HG03575 (cell line): ENCODE measurements around the gene NSMCE1.
"Not testable (repeated sequence)": the region's sequence is repeated elsewhere in the genome, so short reads cannot be mapped to it uniquely, and the experiment has no call there.

Source experiments
- ATAC-seq: cut with Tn5 transposase; IDR thresholded peaks from one replicate; pipeline ENCODE4 v1.9.1; 2021; ENCODE audit not compliant: unreplicated experiment, insufficient number of reproducible peaks, low FRiP score; ENCODE audit errors: extremely low read depth

Gene NSMCE1

DNA sequence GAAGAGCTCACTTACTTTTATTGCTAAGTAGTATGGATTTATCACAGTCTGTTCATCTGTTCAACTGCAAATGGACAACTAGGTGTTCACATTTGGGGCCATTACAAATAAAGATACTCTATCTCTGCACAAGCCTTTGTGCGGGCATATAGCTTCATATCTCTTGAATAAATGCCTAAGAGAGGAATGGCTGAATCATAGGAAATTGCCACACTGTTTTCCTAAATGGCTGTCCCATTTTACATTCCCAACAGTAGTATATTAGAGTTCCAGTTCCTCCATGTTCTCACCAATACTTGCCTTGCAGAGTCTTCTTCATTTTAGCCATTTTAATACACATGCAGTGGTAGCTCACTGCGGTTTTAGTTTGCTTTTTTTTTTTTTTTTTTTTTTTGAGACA, 20.5 kb downstream of the NSMCE1 start:
- ATAC-seq, result no peak

GRCh38 chr16:27247076-27247475, 21.5 kb downstream of the NSMCE1 start:
- not testable (repeated sequence) for ATAC-seq

DNA sequence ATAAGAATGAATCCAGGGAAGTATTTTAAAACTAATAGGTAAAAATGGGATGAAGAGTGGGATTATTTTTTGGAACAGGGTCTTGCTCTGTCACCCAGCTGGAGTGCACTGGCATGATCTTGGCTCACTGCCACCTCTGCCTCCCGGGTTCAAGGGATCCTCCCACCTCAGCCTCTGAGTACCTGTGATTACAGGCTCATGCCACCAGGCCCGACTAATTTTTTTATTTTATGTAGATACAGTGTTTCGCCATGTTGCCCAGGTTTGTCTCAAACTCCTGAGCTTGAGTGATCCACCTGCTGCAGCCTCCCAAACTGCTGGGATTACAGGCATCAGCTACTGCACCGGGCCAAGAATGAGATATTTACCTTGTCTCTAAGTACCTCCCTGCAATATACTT, 22.1 kb downstream of the NSMCE1 start:
- ATAC-seq, result no peak

DNA sequence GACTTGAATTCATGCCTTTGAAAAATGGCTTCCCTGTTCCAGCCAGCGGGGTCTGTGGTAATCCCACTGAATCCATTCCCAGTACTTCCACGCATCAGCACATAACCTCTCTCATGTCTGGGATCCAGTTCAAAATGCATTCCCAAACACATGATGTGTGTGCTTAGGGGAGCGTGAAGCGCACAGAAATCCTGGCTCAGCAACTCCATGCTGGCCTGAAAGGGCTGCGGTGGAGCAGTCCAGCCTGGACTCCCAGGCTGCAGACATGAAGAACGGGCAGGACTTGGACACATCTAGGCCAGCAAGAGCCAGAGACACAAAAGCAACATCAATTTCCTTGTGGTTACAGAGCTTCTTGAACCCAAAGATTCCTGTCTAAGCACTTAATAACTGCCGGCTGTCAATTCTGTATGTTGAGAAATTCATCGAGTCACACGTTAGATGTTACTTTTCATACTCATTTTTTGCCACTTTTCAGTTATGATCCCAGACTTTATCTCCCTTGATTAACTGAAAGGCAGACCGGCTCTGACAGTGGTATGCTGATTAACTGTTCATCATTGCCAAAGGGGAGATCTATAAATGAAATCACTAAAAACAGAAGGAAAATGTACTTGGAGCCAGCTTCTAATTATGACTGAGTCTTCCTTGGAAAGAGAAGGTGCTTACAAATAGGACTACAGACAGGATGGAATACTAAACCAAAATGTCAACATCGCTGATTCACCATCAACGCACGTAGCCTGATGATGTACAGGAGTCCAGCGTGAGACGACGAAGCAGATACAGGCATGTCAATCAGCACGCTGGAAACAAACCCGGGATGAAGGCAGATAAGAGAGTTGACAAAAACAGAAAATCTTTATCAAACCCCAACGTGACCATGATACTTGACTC, 23.0 kb downstream of the NSMCE1 start:
- no peak for ATAC-seq

DNA sequence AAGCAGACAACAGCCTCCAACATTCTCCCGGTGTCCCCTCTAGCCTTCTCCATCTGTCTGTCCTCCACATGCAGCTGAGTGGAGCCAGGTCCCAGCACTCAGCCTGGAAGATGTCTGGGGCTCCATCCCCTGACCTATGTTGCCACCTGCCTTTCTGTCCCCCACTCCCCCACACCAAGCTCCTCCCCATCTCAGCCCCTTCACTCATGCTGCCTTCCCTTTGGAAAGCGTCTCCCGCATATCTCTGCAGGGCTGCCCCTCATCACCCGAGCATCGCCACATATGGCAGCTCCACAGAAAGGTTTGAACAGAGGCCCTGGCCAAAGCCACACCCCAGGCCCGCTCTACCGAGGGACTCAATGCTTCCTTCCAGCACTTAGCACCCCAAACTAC, 24.2 kb downstream of the NSMCE1 start:
- ATAC-seq, result no peak

DNA sequence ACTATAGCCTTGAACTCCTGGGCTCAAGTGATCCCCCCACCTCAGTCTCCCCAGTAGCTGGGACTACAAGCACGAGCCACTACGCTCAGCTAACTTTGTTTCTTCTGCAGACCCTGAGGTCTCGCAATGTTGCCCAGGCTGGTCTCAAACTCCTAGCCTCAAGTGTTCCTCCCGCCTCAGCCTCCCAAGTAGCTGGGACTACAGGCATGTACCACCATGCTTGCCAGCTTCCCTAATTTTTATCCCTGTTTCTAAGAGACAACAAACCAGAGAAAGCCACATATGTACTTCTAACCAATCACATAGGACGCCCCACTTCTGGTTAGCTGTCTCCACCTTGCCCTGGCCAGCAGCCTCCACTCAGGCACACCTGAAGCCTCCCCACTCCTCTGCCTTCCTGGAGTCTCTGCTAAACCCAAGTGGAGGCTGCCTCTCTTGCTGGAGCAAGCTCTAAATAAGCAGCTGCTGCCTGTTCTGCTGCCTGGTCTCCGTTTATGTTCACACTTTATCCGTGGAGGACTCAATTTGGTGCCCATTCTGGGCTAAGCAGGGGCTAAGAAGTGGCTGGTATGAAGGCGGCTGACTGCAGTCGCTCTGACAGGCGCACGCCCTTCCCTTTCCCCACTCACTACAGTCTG, 24.7 kb downstream of the NSMCE1 start:
- no peak for ATAC-seq

DNA sequence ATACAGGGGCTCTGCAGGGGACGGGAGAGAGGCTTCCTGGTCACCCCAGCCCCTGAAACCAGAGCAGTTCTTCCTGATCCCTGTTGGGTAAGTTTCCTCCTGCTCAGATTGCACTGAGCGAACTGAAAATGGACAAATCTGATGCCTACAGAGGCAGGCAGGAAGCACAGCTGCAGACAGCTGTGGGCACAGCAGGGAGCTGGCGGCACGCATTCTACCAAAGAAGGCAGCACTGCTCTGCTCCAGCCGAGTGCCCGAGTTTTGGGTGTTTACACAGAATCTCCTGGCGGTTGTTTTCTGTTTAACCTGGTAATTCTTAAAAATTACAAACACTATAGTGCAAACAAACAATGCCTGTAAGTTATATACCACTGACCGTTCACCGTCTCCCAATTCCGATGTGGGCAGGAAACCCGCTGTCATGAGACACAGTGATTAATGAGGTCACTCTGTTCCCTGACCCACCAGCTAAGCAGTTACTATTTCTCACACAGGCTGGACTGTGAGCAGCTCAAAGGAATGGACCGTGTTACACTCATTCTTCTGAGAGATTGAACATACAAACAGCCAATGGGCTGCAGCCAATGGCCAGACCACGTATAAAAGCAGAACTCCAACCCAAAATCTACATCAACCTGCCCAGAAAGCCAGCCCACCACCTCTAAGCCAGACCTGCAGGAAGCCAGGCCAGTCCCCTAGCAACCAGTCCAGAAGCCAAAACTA, 25.5 kb downstream of the NSMCE1 start:
- no peak for ATAC-seq

DNA sequence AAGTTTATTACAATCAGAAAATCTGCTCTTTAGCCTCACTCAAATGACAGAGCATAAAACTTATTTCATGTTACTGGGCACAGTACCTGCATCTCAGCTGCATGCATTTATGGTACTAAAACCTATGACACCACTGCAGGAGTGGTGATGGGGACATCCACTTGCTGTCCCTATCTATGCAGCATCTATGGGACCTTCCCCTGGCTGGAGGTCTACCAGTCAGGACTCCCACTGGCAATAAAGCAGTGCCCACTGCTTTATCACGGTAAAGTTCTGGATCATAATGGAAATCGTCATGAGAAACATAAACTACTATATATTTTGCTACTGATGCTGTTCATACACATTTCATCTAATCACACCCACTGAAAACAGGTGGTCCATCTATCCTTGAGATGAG, 26.2 kb downstream of the NSMCE1 start:
- no peak for ATAC-seq

- no peak for ATAC-seq
Measured at GRCh38 chr16:27241658-27242057, 26.9 kb downstream of the NSMCE1 start.

GRCh38 chr16:27240948-27241531, 27.5 kb downstream of the NSMCE1 start:
- no peak for ATAC-seq

DNA sequence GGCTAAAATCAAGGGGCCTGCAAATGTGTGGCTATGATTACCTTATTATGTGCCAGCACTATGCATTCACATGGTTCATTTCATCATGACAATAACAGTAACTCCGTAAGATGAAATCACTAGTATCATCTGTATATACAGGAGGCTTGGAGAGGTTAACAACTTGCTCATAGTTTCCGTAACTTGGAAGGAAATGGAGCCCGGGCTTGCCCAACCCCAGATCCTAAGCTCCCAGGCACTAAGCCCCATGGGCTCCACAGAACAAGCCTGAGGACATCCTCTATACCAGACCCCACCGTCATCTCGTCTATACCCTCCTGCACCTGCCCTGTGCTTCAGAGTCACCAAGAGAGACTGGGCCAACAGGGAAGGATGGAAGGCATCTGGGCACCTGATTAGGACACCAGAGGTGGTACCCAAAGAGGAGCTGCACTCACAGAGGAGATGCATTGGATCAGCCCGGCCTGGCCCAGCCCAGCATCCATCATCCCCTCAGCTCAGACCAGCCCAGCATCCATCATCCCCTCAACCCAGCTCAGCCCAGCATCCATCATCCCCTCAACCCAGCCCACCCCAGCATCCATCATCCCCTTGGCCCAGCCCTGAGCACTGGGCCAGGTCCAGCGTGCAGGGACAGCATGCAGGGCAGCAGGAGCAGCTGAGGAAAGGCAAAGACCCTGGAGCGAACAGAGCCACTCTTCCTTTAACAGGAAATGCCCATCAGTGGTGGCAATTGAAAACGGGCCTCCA, 28.5 kb downstream of the NSMCE1 start:
- ATAC-seq, result no peak

DNA sequence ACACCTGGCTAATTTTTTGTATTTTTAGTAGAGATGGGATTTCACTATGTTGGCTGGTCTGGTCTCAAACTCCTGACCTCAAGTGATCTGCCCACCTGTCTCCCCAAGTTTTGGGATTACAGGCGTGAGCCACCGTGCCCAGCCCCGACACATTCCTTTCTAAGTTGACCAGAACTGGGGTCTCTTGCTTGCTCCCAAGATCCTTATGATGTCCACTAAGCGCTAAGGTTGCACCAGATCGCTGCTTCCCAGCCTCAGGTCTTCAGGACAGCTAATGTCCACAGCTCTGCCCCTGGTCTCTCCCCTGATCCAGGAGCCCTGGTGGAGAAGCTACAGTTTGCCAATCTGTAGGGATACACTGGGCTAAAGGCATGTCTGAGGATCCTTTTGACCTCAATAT, 29.5 kb downstream of the NSMCE1 start:
- no peak for ATAC-seq

DNA sequence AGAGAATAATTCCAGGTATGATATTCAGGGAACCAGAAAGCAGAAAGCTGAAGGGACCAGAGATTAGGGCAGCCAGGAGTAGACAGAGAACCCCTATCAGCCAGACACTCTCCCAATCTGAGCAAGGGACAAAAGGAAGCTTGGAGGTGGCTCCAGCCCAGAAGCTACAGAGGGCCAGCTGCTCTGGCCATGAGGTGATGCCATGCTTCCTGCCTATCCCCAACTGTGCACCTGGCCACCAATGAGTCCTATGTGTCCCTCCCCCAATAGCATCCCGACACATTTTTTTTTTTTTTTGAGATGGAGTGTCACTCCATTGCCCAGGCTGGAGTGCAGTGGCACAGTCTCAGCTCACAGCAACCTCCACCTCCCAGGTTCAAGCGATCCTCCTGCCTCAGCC, 30.0 kb downstream of the NSMCE1 start:
- no peak for ATAC-seq

GRCh38 chr16:27238016-27238587, 30.5 kb downstream of the NSMCE1 start:
- ATAC-seq, result no peak

DNA sequence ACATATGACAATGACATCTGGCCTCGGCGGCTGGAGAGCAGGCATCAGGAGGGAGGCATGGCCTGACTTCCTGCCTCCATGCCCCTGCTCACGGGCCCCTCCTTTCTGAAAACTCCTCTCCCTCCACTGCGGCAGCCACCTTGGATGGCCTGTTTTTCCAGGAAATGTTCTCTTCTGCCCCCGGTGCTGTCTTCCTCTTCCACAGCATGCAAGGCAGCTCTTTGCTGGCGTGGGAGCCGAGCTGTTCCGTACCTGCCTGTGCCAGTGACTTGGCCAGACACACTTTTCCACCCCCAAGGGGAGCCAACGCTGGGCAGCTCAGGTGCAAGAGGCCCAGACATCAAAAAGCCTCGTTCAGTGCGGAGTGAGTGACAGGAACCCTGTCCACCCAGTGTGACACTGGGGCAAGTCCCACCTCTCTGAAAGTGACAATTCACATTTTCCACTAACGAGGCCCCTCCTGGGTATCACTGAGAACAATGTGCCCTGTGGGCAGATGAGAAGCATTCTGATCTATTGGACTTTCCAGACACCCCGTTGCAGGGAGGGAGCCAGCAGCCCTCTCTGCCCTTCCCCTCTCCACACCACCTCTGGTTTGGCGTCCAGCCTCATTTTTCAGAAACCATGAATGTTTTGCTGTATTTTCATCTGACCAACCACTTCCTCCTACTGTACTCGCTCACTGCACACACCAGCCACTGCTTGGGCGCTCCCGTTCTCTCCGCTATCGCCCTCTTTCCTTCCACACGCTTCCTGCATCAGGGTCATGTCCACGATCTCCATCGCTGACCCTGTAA, 31.2 kb downstream of the NSMCE1 start:
- ATAC-seq, result no peak

- no peak for ATAC-seq
Measured at GRCh38 chr16:27236635-27237218, 31.8 kb downstream of the NSMCE1 start.

DNA sequence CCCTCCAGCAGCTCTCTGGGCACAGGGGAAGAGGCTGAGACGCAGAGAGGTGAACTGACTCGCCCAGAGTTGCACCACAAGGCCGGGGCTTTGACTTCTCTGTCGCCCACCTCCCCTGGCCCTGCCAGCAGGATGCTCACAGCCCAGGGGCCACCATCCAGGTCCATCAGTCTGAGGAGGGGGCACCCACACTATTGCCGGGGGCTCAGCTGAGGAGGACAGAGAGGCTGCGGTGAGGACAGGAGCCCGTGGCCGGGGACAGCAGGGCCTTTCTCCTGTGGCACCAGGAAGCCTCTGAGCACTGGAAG, 32.7 kb downstream of the NSMCE1 start:
- ATAC-seq, result no peak
